Epidermal melanocyte (primary cell): Measurements from ENCODE around the gene COX4I2.
"Not testable (repeated sequence)": the region's sequence is repeated elsewhere in the genome, so short reads cannot be mapped to it uniquely, and the experiment has no call there.

Source experiments
- DNase-seq: peaks from one replicate; pipeline ENCODE4 v3.0.0; 2011; ENCODE audit warnings: low spot score; ENCODE audit not compliant: insufficient read length

Gene COX4I2

GRCh38 chr20:31607640-31608250 is 30.0 kb upstream of the COX4I2 start:
- DNase-seq: no peak

- DNase-seq: no peak
These were observed 29.3 kb upstream of the COX4I2 start for GRCh38 chr20:31608251-31608945.

- not testable (repeated sequence) for DNase-seq
These were observed 25.5 kb upstream of the COX4I2 start for GRCh38 chr20:31612271-31612640.

DNA sequence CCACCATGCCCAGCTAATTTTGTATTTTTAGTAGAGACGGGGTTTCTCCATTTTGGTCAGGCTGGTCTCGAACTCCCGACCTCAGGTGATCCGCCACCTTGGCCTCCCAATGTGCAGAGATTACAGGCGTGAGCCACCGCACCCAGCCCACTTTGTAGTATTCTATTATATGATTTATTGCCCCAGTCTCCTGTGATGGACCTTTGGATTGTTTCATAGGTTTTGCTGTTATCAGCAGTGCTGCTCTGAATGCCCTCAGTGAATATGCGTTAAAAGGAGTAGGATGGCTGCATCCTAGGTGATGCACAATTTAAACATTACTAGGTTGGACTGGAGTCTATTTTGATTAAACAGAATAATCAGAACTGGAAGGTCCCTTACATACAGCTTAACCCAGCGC is 22.3 kb upstream of the COX4I2 start:
- no peak for DNase-seq

DNA sequence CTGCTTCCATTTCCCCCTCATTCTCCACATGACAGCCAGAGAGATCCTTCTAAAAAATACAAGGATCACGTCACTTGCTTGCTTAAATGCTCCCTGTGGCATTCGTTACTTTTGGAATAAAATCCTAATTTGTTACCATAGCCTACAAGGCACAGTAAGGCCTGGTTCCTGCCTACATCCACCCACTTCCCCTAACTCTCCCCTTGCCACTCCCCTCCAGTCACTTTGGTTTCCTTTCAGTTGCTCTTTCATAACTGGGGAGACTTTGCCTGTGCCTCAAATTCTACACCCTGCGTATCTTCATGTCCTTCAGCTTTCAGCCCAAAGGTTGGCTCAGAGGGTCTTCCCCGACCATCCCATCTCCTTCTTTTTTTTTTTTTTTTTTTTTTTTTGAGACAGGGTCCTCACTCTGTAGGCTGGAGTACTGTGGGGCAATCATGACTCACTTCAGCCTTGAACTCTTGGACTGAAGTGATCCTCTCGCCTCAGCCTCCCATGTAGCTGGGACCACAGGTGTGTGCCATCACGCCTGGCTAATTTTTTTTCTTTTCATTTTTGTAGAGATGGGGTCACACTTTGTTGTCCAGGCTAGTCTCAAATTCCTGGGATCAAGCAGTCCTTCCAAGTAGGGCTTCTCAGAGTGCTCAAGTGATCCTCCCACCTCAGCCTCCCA is 20.1 kb upstream of the COX4I2 start:
- DNase-seq: no peak

- no peak for DNase-seq
These were observed 17.5 kb upstream of the COX4I2 start for GRCh38 chr20:31620246-31620645.

GRCh38 chr20:31623123-31623505 is 14.6 kb upstream of the COX4I2 start:
- DNase-seq: not testable (repeated sequence)

- DNase-seq: not testable (repeated sequence)
These were observed 11.2 kb upstream of the COX4I2 start for GRCh38 chr20:31626534-31626933.

DNA sequence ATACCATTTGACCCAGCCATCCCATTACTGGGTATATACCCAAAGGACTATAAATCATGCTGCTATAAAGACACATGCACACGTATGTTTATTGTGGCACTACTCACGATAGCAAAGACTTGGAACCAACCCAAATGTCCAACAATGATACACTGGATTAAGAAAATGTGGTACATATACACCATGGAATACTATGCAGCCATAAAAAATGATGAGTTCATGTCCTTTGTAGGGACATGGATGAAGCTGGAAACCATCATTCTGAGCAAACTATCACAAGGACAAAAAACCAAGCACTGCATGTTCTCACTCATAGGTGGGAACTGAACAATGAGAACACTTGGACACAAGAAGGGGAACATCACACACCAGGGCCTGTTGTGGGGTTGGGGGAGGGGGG is 9.7 kb upstream of the COX4I2 start:
- DNase-seq: not testable (repeated sequence)

- no peak for DNase-seq
These were observed 7.4 kb upstream of the COX4I2 start for GRCh38 chr20:31630187-31630790.

DNA sequence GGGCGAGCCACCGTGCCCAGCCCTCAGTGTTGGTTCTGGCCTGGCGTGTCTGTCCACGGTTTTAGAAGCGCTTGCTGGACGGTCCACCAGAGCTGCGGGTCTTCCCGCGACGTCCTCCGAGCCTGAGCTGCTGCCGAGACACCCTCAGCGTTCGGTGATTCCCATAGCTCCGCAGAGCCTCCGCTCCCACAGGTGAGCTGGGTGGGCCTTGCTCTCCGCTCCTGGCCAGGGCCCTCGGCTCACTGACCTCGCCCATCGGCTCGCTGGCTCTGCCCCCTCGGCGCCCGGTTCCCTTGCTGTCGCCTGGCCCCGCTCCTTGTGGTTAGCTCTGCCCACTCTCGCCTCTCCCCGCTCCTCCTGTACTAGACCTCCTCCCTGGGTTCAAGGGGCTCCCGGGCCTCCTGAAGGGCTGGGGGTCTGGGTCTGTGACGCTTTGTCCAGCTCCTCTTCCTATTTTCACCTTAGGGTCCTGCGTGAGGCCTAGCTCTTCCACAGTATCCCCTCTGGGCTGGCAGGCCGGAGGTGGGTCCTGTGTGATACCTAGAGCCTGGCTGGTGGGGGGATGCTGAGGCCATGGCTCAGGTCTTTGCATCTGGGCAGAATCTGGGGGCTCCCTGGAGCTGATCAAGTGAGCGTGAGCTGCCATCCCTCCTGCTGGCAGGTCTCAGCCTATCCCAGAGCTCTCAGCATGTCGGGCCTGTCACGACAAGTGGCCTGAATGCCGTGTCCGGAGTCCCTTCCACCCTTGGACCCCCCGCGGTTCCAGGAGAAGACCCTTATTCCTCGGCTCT is 5.0 kb upstream of the COX4I2 start:
- no peak for DNase-seq

DNA sequence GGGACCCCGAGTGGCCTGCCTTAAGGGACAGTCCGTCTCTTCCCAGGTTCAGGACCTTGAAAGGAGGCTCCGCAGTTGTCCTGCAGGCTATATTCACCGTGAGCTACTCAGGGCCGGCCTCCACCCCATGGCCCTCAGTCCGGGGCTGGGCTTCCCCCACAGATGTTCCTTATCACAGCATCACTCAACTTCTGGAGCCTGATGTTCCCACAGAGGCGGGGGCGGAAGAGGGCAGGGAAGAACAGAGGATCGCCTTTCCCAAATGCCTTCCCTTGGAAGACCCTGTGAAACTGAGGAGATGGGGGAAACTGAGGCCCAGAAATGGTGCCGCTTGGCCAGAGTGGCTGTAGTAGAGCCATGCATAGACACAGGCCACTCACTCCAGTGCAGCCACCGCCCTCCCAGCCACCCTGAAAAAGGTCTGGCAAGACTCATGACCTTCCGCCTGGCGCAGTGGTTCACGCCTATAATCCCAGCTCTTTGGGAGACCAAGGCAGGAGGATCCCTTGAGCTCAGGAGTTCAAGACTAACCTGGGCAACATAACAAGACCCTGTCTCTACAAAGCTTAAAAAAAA is 4.3 kb upstream of the COX4I2 start:
- no peak for DNase-seq

DNA sequence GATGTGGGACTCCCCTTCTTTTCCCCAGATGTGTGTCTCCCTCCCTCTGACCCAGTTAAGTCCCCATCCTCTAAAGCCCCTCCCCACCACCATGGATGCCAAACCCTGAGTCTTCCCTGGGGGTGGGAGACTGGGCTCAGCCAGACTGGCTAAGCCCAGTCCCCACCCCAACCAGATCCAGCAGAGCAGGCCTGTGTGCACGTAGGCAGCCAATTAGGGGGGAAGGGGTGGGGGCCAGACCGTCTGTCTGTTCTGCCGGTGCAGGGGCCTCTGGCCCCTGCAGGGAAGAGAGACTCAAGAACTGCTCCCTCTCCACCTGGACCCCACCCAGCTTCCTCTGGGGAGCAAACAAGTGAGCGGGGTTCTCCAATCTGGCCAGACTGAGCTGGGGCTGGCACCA is 605 bp downstream of the COX4I2 start:
- no peak for DNase-seq

- no peak for DNase-seq
These were observed 1.1 kb downstream of the COX4I2 start for GRCh38 chr20:31638816-31639215.

GRCh38 chr20:31640259-31640658 is 2.5 kb downstream of the COX4I2 start:
- no peak for DNase-seq

DNA sequence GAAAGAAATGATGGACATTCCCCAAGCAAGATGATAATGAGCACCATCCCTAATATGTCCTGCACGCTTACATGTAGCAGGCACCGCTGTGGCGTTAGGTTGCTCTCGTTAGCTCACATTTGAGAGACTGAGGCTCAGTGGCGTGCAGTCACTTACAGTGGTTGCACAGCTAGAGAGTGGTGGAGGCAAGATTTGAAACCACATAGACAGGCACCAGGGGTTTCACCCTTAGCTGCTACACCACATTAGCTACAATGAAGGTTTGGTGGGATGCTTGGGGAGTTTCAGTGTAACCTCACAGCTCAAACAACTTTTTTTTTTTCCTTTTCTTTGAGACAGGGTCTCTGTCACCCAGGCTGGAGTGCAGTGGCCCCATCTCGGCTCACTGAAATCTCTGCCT is 3.7 kb downstream of the COX4I2 start:
- DNase-seq: no peak

- no peak for DNase-seq
These were observed 5.1 kb downstream of the COX4I2 start for GRCh38 chr20:31642837-31643236.

- no peak for DNase-seq
These were observed 5.8 kb downstream of the COX4I2 start for GRCh38 chr20:31643522-31643921.

GRCh38 chr20:31644701-31645100 is 7.0 kb downstream of the COX4I2 start:
- no peak for DNase-seq

DNA sequence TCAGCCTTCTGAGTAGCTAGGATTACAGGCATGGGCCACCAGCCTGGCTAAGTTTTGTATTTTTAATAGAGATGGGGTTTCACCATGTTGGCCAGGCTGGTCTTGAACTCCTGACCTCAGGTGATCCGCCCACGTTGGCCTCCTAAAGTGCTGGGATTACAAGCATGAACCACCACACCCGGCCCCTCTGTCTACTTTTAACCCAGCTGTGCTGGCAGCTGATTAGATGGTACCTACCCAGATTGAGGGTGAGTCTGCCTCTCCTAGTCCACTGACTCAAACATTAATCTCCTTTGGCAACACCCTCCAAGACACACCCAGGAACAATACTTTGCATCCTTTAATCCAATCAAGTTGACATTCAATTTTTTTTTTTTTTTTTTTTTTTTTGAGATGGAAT is 10.4 kb downstream of the COX4I2 start:
- DNase-seq: not testable (repeated sequence)

DNA sequence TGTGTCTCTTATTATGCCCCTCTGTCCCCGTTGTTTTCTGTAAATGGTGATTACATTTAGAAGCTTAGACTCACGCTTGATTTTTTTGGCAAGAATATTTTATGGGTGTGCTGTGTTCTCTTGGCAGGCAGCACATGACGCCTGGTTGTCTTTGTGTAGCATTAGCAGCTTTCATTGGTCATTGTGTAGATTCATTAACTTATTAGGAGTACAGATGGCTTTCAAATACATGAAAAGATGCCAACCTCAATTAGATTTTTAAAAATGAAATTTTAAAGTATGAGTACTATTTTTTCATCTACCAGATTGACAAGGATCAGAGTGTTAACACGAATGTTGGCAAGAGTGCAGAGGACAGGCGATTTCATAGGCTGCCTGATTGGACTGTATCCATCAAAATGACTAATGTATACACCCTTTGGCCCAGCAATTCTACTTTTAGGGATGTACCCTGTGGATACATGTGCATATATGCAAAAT is 15.2 kb downstream of the COX4I2 start:
- no peak for DNase-seq
